Activated CD4-positive, alpha-beta T cell treated with anti-CD3 and anti-CD28 coated beads, Interleukin-2, amount 50 U/mL, for 24 hours (primary cell): Measurements from ENCODE around the gene IPO5.

Experiments used
- DNase-seq, 2 donors: peaks; one replicate each; pipeline ENCODE4 v3.0.0-alpha.2; 2020; ENCODE audit warnings: low read depth in 1 of 2, low spot score in 1 of 2

Gene IPO5

DNA sequence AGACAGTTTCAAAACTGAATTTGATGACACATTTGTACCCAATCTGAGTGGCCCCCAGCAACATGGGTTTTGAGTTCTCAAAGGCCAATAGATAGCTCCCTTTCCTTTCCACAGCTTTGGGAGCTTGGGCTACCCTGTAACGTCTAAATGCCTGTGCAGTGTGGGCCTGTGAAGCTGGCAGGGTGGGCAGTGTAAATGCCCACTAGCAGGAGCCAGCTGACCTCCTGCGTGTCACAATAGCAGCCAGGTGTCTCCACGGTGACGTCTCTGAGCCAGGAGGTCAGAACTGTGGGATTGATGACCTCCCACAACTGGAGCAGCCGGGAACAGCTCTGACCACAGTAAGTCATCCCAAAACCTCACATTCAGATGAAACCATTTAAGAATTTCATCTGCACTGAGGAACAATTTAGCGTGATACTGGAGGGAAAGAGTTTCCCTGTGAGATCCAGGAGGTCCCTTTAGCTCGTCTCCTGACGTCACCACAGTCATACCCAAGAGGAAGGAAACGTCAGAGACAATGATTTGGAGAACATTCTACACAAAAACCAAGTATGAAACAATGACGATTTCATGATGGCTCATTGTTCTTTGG lies at the start of gene IPO5:
IPO5 (plus strand) TSS at position 300 of the 595 bp plus-strand sequence. CDS start 23,022 bp downstream, outside the sequence.
- no peak for DNase-seq

- DNase-seq: no peak
These were observed 49.4 kb upstream of the IPO5 start for GRCh38 chr13:97904059-97904458.

DNA sequence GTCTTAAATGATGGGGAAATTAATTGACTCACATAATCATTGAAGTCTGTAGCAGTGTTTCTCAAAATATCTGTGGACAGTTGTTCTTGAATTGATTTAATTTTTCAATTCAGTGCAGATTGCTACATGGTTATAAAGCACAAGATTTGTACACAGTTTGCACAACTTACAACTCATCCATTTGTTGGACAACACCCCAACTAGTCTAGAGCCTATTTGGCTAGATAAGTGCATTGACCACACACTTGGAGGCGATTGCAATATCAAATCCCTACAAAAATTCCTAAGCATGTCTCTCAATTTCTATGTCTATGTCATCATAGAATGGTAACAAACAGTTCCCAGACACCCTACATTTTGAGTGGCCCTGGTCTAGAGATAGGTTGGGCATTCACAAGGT lies 48.0 kb upstream of the IPO5 start:
- no peak for DNase-seq

DNA sequence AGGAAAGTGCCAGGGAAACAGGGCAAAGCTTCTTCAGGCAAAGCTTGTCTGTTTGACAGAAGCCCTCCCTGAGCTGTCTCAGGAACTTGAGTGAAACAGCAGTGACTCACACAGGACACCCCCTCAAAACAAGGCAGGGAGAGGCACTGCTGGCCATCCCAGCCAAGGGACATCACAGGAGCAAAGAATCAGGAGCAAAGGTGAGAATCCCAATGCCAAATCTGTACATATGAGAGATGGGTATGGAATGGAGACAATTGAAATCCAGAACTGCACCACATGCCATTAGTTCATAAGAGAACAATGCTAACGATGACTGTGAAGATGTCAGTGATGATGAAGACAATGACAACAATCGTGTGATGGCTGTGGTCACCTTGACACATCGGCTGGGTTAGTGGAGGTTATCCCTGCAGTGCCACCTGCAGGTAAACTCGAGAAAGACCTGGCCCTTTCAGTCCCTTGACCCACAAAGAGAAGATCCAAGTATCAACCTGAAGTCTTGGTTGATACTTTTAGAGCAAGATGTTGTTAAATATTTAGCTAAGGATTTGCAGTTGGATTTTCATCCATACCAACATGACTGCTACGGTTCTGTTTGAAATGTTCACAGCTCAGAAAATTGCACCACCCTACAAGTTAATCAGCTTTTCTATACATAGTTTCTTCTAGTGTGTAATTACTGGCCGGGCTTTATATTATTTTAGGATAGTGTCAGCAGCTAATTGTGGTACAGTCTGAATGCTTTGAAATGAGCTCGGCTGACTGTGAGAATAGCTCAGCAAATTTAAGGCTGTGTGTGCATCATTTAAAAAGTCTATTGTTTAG lies 42.0 kb upstream of the IPO5 start:
- DNase-seq: no peak

DNA sequence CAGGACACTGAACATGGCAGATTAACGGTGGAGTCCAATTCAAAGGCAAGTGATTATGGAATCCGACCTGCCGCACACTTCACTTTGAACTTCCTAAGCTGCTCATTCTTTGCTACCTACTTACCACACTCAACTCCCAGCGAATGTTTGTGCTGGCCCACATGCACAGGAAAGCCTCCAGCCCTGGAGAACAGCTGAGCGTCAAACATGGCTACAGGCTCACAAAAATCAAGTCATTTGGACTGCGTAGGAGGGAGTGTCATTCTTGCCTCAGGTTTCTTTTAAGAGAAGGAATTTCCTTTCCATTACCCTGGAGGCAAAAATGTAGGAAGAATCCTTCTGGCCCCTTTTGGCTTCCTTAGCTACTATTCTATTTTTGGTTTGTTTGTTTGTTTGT lies 41.3 kb upstream of the IPO5 start:
- no peak for DNase-seq

GRCh38 chr13:97913206-97913605 lies 40.3 kb upstream of the IPO5 start:
- no peak for DNase-seq

- no peak for DNase-seq
These were observed 38.9 kb upstream of the IPO5 start for GRCh38 chr13:97914540-97914939.

DNA sequence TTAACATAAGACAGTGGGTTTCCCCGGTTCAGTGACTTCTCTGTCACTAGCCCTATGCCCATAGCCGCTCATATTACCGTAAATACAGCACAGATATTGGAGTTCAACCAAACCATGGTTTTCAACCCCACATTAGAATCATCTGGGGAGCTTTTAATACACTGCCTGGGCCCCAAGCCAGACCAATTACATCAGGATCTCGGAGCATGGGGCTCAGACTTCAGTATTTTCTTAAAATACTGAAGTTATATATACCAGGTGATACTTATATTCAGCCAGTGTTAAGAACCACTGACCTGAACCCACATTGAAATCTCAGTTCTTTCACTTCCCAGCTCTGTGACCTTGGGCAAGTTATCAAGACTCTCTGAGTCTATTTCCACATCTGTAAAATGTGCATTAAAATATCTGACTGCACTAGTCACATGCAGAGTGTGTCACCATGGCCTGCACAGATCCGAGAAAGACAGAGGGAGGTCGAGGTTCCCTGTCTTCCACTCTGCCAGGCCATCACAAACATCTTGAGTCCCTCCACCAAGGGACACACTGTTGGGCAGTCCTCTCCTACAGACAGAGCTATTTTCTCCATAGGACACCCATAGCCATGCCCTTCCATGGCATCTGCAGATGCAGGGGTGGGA lies 32.2 kb upstream of the IPO5 start:
- DNase-seq: no peak

- DNase-seq: no peak
These were observed 25.2 kb upstream of the IPO5 start for GRCh38 chr13:97928301-97928700.

- DNase-seq: no peak
These were observed 21.4 kb upstream of the IPO5 start for GRCh38 chr13:97932036-97932435.

GRCh38 chr13:97932647-97933046 lies 20.8 kb upstream of the IPO5 start:
- no peak for DNase-seq

DNA sequence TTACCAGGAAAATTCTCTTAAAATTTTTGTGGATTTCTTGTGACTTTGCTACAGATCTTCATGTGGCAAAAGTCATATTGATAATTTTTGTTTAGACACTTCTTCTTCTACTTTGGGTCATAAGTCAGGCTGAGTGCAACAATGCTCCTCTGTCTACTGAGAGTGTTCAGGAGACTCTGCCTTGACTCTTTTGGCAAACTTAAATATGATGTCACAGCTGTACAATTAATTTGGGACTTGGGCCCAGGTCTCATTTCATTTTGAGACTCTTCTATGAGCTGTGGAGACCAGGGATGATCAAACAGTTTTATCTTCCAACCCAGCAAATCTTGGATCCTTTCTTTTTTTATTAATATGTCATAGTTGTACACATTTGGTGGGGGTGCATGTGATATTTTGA lies 19.7 kb upstream of the IPO5 start:
- no peak for DNase-seq

DNA sequence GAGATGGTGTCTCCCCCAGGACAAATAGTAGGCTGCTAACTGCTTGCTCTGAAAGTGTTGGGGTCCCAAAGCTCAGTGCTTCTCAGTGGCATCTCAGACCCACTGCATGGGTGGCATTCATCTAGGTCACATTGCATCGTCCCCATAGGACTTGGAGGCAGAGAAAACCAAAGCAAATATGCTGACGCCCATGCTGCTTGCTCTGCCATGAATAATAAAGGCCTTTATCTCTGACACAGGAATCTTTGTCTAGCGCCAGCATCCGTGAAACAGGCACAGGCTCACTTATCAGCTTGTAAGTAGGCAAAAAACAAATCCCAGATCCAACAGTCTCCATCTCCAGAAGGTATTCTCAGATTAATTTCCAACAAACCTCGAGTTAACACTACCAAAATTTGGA lies 18.9 kb upstream of the IPO5 start:
- DNase-seq: no peak

GRCh38 chr13:97935071-97935470 lies 18.4 kb upstream of the IPO5 start:
- DNase-seq: no peak

DNA sequence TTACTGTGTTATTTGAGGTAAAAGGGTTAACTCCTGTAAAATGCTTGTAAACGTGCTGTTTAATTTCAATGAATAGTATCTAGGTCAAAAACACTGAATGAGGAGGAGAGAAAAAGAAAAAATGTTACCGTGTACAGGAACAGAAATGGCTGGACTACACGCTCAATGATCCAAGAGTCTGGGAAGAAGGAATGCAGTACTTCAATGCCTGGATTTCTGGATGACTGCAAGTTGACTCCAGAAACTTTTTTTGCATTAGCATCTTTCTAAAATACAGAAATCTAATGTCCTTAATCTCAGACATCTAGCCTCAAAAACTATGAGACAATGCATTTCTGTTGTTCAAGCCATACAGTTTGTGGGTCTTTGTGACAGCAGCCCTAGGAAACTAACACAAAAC lies 17.4 kb upstream of the IPO5 start:
- DNase-seq: no peak

- no peak for DNase-seq
These were observed 14.6 kb upstream of the IPO5 start for GRCh38 chr13:97938706-97939475.

DNA sequence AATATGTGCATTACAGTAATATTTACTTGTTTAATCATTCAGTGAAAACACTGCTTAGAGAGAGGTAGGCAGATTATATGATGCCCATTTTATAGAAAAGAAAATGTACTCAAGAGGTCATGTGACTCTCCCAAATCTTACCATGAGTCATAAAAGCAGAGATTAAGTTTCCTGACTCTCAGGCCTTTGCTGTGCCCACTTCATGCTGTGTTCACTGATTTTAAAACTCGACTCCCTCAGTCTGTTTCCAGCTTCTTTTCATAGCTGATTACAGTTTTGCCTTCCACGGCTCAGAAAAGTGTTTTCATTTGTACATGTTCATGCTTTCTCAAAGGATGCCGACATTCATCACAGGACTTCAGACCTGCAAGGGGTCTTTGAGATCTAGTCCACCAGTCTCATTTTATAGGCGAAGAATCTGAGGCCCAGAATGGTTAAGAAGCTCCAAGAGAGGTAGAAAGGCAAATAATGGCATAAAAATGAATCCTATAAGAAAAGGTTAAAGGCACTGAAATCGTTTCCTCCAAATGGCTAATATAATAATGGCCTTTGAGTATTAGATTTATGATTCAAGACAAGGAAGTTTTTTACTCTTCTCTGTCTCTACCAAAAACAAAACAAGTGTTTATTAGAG lies 9.0 kb upstream of the IPO5 start:
- DNase-seq: no peak

DNA sequence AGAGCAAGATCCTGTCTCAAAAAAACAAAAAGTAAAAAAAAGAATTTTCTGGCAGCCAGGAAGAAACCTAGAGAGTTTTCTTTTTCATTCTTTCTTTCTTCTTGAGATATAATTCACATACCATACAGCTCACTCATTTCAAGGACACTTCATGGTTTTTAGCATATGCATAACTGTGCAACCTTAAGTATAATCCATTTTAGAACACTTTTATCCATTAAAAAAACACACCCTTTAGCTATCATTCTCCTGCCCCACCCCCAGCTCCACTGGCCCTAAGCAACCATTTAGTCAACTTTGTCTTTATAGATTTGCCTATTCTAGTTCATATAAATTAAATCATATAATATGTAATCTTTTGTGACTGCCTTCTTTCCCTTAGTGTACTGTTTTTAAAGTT lies 8.1 kb upstream of the IPO5 start:
- DNase-seq: no peak

- DNase-seq: no peak
These were observed 7.6 kb upstream of the IPO5 start for GRCh38 chr13:97945792-97946419.

GRCh38 chr13:97946951-97947588 lies 6.4 kb upstream of the IPO5 start:
- DNase-seq: no peak
